NCI-H446 (cell line): ENCODE data around the gene MOXD1.
A peak's percentile ranks its signal among the peaks of the same experiment; 100 is the strongest.
"Not testable (repeated sequence)": the region's sequence is repeated elsewhere in the genome, so short reads cannot be mapped to it uniquely, and the experiment has no call there.

Experiments
- DNase-seq, 2 experiments: peaks; one replicate each; lab custom pipeline; 2025; lab: John Stamatoyannopoulos, UW

Gene MOXD1

DNA sequence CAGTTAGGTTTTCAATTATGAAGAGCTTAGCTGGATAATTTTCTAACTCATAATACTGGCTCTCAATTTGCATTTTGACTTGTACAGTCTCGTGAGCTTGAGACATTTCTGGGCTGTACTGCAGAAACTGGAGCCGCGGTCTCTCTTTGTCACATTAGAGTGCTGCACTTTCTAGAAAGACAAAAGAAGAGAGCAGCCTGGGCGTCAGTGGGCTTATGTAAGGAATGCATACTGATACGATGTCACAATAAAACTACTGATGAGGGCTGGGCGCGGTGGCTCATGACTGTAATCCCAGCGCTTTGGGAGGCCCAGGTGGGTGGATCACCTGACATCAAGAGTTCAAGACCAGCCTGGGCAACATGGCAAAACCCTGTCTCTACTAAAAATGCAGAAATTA is 120.8 kb downstream of the MOXD1 start:
- DNase-seq: no peak

DNA sequence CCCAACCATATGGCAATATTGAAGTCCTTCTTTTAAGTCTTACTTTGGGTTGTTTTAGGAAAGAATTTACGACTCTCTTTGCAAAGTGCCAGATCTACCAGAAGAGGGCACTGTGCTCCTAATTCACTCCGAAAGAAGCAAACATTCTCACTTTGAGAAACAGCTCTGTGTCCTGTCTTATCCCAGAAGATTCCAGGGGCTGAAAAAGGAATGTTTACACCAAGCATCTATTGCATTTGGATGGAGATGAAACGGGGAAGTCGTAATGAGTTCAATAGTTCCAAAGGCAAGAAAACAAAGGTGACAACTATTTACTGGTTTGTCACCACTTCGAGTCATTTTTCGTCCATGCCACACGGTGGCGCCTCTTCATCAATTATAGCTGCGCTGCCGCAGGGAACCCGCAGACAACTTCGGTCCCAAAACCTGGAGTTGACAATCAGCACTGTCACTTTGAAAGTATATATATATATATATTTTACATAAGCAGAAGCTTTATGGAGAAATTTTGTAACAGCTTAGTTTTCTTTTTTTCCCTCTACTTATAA is 121.6 kb downstream of the MOXD1 start:
- peak; percentile 50 to 76 for DNase-seq

DNA sequence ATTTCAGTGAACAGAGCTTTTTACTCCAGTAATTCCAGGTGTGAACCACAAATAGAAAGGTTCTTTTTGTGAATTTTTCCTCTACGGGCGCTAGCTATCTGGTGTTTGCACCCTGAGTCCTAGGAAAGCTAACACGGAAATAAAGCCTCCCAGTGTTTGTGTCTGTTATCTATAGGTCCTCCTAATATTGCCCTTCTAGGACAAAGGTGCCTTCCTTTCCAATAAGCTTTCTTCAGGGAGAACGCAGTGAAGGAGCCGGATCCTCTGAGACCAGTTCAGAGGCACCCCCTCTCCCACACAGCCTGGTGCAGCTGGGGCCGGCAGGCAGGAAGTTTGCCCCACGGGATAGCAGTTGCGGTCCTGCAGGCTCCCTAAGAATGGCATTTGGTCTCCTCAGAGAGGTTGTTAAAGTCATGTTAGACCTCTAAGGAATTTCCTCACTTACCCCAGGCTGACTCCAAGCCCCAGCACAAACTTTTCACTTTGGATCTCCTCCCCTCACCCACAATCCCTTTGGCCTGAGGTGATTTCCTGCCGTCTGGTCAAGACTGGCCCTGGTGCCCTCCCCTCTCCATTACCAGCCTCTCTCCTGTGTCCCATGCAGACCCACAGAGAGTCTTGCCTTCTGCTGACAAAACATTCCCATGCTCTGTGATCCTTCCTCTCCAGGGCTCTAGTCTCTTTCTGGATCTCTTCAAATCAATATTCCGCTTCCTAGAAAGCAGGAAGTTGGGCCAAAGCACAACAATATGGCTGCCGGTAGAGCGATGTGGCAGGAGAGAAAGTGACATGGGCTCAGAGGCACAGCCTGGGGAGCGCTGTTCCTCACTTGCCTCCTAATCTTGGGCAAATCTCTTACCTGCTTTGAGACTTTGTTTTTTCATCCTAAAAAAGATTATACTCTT is 126.0 kb downstream of the MOXD1 start:
- DNase-seq: no peak

DNA sequence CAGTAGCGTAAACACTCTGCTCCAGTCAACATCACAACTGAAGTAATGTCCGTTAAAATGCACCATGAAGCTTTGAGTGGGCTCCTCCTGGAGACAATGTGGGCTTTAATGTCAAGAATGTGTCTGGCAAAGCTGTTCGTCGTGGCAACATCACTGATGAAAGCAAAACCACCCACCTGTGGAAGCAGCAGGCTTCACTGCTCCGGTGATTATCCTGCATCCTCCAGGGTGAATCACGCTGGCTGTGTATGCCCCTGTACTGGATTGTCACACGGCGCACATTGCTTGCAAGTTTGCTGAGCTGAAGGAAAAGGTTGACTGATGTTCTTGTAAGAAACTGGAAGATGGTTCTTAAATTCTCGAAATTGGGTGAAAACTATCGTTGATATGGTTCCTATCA is 128.5 kb downstream of the MOXD1 start:
- no peak for DNase-seq

DNA sequence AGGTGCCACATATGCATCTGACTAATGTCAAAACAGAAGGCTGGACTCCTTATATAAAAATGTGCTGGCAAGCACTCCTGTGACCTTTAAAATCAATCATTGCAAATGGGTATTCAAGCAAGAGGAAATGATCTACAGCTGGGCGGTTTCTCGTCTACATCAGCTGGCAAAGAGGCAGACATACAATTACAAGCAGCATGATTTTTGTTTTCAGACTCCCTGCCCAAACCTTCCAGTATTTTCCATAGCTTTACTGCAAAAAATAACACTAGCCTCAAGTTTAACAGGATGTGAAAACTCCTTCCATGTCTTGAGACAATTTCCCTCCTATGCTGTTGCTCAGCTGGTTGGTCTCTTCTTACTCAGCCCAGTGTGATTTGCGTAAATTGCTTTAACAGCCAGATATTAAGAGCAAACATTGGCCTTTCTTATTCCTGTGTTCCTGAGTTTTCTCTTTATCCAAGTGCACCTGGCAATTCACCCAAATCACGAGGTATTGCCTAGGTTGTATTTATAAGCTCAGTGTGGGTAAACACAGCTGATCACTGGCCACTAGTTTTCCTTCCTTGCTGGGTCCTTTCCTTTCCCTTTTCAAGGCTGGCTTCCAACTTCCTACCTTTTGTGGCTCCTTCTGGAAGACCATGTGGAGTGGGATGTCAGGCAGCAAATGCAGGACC is 130.4 kb downstream of the MOXD1 start:
- DNase-seq: no peak

DNA sequence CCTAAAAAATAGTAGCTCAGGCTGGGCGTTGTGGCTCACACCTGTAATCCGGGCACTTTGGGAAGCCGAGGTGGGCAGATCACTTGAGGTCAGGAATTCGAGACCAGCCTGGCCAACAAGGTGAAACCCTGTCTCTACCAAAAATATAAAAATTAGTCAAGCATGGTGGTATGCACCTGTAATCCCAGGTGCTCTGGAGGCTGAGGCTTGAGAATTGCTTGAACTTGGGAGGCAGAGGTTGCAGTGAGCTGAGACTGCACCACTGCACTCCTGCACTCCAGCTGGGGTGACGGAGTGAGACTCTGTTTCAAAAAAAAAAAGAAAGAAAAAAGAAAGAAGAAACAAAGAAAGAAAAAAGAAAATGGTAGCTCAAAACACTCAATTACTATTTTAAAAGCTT is 132.6 kb downstream of the MOXD1 start:
- not testable (repeated sequence) for DNase-seq

DNA sequence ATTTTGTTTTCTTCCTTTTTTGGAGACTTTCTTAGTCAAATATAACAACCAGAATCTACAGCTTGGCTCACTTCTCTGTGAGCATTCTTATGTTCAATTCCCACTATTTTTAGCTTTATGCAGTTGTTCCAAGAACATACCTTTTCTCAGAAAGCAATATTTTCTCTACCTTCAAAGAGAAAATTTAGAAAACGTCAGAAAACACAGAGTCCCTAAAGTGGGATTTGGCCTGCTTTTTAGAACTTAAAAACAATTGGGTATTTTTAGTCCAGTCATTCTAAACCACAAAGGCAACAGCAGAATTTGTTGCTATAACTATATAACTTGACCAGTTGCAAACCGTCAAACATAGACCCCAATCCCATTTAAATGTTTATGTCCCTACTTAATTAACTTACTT is 133.1 kb downstream of the MOXD1 start:
- DNase-seq: no peak

DNA sequence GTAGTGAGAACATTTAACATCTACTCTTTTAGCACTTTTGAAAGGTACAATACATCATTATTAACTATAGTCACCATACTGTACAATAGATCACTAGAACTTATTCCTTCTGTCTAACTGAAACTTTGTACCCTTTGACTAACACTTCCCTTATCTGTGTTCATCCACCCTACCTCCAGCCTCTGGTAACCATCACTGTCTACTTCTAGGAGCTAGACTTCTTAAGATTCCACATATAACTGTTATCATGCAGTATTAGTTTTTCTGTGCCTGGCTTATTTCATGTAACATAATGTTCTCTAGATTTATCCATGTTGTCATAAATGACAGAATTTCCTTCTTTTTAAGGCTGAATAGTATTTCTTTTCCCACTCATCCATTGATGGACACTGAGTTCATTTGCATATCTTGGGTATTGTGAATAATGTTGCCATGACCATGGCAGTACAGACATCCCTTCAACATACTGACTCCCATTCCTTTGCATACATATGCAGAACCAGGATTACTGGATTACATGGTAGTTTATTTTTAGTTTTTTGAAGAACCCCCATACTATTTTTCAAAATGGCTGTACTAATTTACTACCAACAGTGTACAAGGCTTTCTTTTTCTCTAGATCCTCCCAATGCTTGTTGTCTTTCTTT is 135.7 kb downstream of the MOXD1 start:
- no peak for DNase-seq

DNA sequence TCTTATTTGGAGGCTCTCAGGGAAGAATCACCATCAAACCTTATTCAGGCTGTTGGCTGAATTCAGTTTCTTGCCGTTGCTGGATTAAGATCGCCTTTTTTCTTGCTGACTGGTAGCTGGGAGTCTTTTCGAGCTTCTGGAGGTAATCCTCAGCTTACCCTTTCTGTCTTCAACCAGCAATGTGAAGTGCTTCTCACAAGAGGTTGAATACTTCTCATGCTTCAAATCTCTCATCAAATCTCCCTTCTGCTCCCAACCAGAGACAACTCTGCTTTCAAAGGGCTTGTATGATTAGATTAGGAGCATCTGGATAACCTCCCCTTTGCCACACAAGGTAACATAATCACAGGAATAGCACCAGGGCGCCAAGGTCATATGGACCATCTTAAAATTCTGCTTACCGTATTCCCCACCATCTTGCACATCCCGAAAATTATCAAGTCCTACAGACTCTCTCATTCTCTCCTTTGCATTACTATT is 137.2 kb downstream of the MOXD1 start:
- DNase-seq: no peak

DNA sequence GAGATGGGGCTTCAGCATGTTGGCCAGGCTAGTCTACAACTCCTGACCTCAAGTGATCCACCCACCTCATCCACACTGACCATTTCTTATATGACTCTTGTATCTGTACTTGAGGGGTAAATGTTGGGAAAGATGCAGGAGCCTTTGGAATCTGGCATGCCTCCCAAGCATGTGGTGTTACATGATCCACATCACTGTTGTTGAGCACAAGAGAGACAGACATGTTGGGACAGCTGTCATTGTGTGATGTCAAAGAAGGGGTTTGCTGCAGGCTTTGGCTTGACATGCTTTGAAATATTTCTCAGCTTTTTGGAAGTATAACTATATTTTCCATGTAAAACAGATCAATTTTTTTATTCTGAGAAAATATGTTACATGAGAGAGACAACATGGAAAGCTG is 139.9 kb downstream of the MOXD1 start:
- no peak for DNase-seq

DNA sequence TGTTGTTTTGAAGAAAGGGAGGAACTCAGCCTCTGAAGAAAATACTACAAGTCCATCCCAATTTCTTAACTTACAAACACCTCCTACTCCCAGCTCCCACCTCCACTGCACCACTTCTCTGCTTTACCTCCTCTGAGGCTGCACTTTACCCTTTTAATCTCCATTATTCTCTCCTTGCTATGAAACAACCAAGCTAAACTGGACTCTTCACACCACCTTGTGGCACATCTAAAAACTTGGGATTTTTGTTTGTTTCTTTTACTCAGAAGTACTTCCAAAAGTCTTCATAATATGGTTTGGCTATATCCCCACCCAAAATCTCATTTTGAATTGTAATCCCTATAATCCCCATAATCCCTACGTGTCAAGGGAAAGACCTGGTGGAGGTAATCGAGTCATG is 142.2 kb downstream of the MOXD1 start:
- peak in 1 of 2 experiments; percentile 10 for DNase-seq

DNA sequence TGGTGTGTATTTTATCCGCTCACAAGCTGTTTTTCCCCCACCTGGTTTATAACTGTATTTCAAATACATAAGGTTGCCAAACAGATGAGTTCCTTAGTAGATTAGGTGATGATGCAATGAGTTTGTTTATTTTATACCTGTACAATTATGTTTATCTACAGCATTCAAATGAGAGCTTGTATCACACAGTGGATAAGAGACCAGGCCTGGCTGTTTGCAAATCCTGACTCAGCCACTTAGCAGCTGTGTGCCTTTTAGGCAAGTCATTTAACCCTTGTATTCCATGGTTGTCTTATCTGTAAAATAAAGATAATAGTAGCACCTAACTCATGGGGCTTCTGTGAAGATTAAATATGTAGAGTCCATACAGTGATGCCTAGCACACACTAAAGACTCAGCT is 143.7 kb downstream of the MOXD1 start:
- DNase-seq: no peak

DNA sequence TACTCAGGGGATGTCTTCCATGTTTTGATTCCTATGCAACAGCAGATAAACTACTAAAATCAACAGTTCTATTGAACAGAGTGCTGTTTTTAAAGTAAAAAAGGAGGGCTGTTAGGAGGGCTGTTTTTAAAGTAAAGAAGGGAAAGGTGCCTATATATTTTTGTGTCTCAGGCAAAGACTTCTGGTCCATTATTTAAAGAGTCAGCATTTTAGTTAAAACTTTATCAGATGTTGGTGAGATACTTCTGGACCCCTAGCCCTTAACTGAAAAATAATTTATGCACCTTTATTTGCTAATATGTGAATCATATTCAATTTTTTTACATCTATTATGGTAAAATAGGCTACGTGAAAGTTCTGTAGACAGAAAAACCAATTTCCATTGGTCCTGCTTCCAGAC is 144.8 kb downstream of the MOXD1 start:
- DNase-seq: no peak

DNA sequence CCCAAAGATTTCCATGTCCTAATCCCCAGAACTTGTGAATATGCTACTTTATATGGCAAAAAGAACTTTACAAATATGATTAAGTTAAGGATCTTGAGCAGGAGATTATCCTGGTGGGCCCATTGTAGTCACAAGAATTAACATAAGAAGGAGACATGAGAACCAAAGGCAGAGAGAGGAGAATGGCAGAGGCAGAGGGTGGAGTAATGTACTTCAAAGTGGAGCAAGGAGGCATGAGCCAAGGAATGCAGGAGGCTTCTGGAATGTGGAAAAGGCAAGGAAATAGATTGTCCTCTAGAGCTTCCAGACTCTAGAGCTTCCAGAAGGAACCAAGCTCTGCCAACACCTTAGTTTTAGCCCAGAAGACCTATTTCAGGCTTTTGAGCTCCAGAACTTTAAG is 147.4 kb downstream of the MOXD1 start:
- no peak for DNase-seq

DNA sequence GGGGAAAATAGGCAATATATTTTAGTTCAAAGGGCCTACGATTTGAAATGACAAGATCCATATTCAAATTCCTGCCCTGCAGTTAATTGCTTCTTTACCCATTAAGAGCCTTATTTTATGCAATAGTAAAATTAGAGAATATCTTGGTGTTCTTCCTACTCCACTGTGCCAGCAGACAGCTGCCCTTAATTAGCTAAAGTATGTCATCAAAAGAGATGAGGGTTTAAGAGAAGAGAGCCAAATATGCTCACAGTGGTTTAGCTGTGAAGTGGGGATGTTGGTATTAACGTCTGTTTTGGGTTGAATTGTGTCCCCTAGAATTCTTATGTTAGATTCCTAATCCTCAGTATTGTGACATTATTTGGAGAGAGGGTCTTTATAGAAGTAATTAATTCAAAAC is 148.1 kb downstream of the MOXD1 start:
- no peak for DNase-seq

DNA sequence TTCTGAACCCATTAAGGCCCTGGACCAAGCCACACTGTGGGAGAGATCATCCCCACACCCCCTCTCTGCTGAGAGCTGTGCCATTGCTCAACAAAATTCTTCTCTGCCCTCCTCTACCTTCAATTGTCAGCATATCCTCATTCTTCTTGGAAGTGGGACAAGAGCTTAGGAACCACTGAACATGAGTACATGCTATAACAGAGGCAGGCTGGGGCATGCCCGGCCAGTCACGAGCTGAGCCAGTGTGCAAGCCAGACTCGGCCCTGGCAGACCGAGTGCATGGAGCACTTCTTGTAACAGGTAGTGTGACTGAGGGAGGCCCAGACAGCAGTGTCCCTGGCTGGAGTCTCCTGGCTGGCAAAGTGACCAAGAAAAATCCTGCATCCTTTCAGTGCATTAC is 149.2 kb downstream of the MOXD1 start:
- DNase-seq: no peak

DNA sequence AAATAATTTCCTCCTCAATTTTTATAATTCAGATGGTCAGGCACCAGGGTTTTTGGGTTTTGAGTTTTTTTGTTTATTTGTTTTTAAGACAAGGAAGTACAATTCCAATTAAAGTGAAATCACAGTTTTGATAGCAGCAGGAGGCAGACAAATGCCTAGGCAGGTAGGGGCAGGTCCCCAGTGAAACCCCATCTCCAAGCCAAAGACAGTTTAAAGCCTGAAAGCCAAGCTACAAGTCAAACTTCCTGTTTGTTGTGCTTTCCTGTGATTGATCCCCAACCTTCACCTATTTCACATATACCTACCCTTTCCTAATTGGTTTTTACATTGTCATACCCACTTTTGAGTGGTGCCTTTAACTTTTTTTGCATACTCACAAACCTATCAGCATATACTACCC is 149.6 kb downstream of the MOXD1 start:
- DNase-seq: no peak

DNA sequence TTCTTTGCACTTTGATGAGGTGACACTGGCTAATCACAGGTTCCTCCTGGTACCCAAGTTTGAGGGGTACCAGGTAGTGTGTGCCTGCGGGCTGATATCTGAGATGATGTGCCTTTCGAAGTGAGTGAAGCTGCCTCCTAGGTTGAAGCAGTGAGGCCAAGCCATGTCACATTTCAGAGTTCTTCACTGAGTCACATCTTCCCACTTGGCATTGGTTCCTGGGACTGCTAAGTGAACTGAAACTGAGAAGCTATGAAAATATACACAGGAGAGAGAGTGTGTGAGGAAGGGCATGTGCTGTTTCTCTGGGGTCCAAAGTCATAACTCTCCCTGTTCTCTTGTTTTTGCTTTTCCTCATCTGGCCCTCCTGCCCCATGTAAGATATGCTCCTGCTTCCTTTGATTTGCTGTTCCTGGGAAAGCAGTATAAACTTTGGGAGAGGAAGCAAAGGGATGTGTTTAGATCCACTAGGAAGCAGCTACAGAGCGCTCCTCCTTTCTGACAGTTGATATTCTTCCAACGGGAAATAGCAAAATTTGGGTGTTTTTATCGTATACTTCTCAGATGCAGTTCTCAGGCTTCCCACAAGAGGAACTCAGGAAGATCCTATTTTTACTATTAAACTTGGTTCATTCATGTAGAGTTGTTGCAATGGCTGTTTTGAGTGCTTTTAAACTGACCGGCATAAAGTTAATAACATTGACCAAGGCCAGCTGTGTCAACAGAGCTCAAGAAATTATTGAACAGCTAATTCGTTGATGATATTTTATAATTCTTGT is 153.7 kb downstream of the MOXD1 start:
- no peak for DNase-seq

DNA sequence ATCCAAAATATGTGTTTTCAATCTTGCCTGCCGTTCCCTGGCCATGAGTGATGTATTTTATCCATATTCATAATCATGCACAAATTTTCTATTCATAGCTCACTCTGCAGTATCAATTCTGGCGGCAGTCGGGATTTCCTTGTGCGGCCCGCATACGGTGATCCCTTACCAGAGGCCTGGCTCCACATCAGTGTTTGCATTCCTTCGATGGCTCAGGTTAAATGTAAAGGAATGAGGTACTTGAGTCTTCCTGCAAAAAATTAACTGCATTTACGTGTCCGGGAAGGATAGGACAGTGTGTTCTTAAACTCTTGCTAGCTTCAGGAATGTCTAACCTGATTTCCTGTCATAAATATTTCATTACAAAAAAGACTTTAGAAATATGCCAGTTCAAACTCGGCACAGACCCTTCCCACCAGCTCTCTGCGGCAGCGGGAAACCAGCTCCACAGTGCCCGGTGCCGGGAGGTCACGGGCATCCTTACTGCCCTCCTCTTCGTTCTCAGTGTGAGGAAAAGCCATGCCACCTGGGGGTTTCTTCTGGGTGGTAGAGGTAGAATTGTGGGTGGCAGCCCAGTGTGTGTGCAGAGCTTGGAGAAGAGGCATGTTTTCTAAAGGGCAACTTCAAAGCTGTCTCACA is 154.5 kb downstream of the MOXD1 start:
- no peak for DNase-seq

DNA sequence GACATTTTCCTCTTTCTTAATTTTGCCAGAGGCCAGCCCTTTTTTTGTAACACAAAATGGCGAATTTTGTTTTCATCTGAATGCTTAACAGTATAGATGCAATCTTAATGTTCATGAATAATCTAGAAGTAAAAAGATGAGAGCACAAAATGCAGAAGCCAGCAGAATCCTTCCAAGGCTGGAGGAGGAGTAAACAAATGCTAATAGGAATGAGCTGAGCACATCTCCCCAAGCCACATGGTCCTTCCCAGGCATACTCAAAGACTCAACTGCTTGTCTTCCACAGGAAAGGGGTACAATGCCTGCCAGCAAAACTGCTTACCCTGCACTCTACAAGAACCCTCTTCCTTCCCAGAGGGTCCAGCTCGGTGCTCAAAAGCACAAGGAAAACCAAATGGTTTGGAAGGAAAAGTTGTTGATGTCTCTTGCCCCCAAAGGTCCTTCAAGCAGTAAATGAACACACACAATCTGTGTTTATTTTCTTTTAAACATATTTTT is 155.1 kb downstream of the MOXD1 start:
- DNase-seq: no peak
